NCI-H128 (cell line): Measurements from ENCODE around the gene RGS3.

Source experiments
- DNase-seq: peaks from one replicate; lab custom pipeline; 2025; ENCODE audit not compliant: unreplicated experiment; lab: John Stamatoyannopoulos, UW

RGS3 gene

GRCh38 chr9:113597390-113598241 is 134.1 kb downstream of the RGS3 start:
- no peak for DNase-seq

DNA sequence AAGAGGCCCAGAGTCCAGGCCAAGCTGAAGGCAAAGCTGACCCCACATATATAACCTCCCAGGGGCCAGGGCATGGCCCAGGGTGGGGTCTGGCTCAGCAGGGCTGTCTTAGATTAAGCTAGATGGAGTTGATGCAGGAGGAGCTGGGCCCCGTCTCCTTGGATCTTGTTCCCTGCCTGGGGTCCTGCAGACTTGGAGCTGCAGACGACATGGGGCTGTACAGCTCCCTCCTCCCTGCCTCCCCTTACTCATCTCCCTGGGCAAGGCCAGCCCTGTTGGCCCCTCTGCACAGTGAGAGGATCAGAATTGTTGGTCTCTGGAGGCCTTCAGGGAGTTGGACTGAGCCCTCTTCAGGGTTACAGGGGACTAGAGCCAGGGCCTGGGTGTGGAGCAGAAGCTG is 134.9 kb downstream of the RGS3 start:
- no peak for DNase-seq

DNA sequence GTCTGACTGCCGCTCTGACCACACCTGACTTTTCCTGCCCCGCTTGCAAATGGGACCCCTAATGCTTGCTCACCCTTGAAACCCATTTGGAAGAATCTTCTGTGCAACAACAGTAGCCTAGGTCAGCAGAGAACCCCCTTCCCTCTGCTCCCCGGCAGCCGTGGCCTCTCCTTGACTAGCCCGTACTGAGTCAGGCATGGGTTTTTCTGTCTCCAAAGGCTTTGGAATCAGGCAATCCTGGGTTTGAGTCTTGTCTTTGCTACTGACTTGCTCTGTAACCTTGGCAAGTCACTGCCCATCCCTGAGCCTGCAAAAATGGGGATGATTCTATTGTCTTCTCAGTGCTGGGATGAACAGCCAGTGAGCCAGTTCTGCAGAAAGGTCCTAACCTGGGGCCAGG is 135.4 kb downstream of the RGS3 start:
- no peak for DNase-seq

- no peak for DNase-seq
Measured at GRCh38 chr9:113599646-113600022, 136.1 kb downstream of the RGS3 start.

DNA sequence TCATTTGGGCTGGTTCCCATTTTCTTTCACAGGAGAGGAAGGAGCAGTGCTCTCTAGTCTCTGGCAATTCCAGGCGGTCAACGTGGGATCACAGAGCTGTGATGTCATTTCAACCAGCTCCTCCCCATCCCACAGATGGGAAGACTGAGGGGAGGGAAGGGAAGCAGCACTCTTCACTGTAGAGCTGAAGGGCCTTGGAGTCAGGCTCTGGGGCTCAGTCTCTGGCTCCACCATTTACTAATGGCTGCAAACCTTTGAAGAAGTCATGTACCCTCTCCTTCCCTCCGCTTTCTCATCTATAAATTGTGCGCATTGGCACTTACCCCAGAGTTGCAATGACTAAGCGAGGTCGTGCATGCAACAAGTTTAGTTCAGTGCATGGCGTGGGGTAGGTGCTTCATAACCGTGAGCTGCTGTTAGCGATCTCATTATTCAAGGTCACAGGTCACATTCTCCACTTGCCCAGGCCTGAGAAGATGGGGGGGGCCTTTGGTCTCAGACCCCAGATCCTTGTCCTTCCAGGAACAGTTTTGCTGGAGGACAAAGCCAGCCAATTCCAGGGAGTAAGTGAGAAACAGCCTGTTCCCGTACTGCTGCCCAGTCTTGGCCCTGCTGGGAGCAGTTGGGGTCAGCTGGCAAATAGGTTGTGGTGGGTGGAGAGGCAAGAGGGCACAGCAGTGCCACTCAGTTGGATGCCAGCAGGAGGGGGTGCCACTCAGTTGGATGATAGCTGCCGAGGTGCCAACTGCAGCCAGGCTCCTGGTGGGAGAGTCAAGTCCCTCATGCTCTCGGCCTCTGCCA is 136.7 kb downstream of the RGS3 start:
- no peak for DNase-seq

GRCh38 chr9:113600871-113601614 is 137.5 kb downstream of the RGS3 start:
- DNase-seq: no peak

- DNase-seq: no peak
Measured at GRCh38 chr9:113601656-113602055, 138.1 kb downstream of the RGS3 start.

- peak; percentile 50 for DNase-seq
Measured at GRCh38 chr9:113602126-113603047, 138.9 kb downstream of the RGS3 start.

- DNase-seq: no peak
Measured at GRCh38 chr9:113603048-113603375, 139.5 kb downstream of the RGS3 start.

GRCh38 chr9:113603773-113604172 is 140.2 kb downstream of the RGS3 start:
- DNase-seq: no peak

DNA sequence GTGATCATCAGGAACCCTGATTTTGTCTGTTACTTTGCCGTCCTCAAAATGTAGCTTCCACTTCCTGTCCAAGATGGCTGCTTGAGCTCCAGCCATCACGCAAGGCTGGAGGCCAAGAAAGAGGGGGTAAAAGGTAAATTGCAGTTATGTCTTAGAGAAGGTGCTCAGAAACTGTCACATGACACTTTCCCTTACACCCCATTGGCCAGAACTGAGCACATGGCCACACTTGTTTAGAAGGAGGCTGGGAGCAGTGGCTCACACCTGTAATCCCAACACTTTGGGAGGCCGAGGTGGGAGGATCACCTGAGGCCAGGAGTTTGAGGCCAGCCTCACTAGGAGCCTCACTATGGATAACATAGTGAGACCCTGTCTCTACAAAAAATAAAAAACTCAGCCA is 140.9 kb downstream of the RGS3 start:
- DNase-seq: no peak

DNA sequence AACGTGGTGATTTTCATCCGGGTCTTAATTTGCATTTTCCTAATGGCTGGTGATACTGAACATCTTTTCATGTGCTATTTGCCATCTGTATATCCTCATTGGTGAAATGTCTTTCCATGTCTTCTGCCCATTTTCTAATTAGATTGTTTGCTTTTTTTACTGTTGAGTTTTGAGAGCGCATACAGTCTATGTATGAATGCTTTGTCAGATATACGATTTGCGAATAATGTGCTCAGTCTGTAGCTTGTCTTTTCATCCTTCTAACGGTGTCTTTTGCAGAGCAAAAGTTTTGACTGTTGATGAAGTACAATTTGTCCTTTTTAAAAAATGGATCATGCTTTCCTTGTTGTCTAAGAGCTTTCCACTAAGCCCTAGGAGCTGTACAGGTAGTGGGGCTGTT is 143.0 kb downstream of the RGS3 start:
- DNase-seq: no peak

DNA sequence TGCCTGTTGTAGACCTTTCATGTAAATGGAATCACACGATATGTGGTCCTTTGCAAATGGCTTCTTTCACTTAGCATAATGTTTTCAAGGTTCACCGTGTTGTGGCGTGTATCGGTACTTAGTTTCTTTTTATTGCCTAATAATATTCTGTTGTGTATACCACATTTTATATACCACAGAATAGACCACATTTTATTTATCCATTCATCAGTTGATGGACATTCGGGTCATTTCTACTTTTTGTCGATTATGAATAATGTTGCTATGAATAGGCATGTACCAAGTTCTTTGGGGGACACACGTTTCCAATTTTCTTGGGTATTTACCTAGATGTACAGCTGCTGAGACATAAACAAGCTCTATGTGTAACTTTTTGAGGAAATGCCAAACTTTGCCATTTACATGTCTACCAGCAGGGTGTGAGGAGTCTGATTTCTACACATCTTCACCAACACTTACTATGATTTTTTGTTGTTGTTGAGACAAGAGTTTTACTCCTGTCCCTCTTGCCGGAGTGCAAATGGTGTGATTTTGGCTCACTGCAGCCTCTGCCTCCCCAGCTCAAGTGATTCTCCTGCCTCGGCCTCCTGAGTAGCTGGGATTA is 144.7 kb downstream of the RGS3 start:
- no peak for DNase-seq

GRCh38 chr9:113609562-113610318 is 146.2 kb downstream of the RGS3 start:
- DNase-seq: no peak

- DNase-seq: no peak
Measured at GRCh38 chr9:113611461-113612215, 148.1 kb downstream of the RGS3 start.

GRCh38 chr9:113612216-113612747 is 148.8 kb downstream of the RGS3 start:
- DNase-seq: no peak

GRCh38 chr9:113612828-113613227 is 149.3 kb downstream of the RGS3 start:
- no peak for DNase-seq

DNA sequence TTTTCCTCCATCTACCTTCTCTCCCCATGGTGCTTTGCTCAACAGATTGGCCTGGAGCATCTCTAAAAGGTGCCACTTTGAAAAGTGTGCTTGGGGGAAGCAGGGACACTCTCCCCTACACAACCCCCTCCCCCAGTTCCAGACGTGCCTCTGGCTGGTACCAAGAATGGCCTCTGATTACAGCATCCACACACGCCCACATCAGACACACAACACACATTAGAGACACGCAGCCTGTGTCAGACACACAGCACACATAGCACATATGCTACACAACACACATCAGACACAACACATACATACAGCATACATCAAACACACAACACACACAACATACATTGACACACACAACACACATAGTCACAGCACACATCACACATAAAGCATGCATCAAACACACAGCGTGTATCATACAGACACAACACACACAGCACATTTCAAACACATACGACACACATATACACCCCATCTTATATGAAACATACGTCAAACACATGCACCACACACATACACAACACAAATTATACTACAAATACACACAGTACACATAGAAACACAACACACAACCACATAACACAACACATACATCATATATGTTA is 150.4 kb downstream of the RGS3 start:
- no peak for DNase-seq
